DMS53 treated with DMSO at 0.1 percent for 48 hours (cell line): Measurements from ENCODE around the gene MBD3L4.
"Not testable (repeated sequence)": the region's sequence is repeated elsewhere in the genome, so short reads cannot be mapped to it uniquely, and the experiment has no call there.

ENCODE experiments used
- DNase-seq: peaks from one replicate; lab custom pipeline; 2025; ENCODE audit not compliant: unreplicated experiment; lab: John Stamatoyannopoulos, UW

Gene MBD3L4

GRCh38 chr19:7051421-7051820 lies 11.4 kb upstream of the MBD3L4 start:
- not testable (repeated sequence) for DNase-seq

GRCh38 chr19:7049021-7049420 lies 9.0 kb upstream of the MBD3L4 start, which contains the start of gene MBD3L2:
Gene MBD3L2 (plus strand): TSS chr19:7049321. CDS start chr19:7049374, 53 bp downstream.
- not testable (repeated sequence) for DNase-seq

- not testable (repeated sequence) for DNase-seq
Observed at GRCh38 chr19:7041563-7041962, 1.6 kb upstream of the MBD3L4 start.

- DNase-seq: not testable (repeated sequence)
Observed at GRCh38 chr19:7030278-7030677, 9.7 kb downstream of the MBD3L4 start, which contains the start of gene MBD3L5. Gene MBD3L5 (plus strand): TSS chr19:7030578. CDS start chr19:7030612, 34 bp downstream.

GRCh38 chr19:7028790-7029189 lies 11.2 kb downstream of the MBD3L4 start:
- DNase-seq: not testable (repeated sequence)

- DNase-seq: not testable (repeated sequence)
Observed at GRCh38 chr19:7021331-7021730, 18.6 kb downstream of the MBD3L4 start, which contains the start of gene MBD3L2B. Gene MBD3L2B (minus strand): TSS chr19:7021431. CDS start chr19:7021397, 34 bp downstream.

- DNase-seq: no peak
Observed at GRCh38 chr19:7018828-7019227, 21.2 kb downstream of the MBD3L4 start.

GRCh38 chr19:7013678-7014077 lies 26.3 kb downstream of the MBD3L4 start:
- DNase-seq: no peak

GRCh38 chr19:7010722-7011593 lies 29.0 kb downstream of the MBD3L4 start:
- DNase-seq: no peak

- no peak for DNase-seq
Observed at GRCh38 chr19:7007859-7008258, 32.1 kb downstream of the MBD3L4 start.

- DNase-seq: no peak
Observed at GRCh38 chr19:7006135-7006704, 33.8 kb downstream of the MBD3L4 start.

- DNase-seq: no peak
Observed at GRCh38 chr19:7004313-7004931, 35.6 kb downstream of the MBD3L4 start.

GRCh38 chr19:7000816-7001215 lies 39.2 kb downstream of the MBD3L4 start:
- no peak for DNase-seq

- no peak for DNase-seq
Observed at GRCh38 chr19:7000333-7000732, 39.6 kb downstream of the MBD3L4 start.

GRCh38 chr19:6999933-7000332 lies 40.0 kb downstream of the MBD3L4 start:
- DNase-seq: no peak

GRCh38 chr19:6997679-6998445 lies 42.1 kb downstream of the MBD3L4 start:
- DNase-seq: no peak

- DNase-seq: no peak
Observed at GRCh38 chr19:6996810-6997209, 43.2 kb downstream of the MBD3L4 start.

- DNase-seq: no peak
Observed at GRCh38 chr19:6995054-6995453, 44.9 kb downstream of the MBD3L4 start.

GRCh38 chr19:6988257-6988656 lies 51.7 kb downstream of the MBD3L4 start:
- no peak for DNase-seq

- DNase-seq: no peak
Observed at GRCh38 chr19:6987850-6988249, 52.1 kb downstream of the MBD3L4 start.
